Measurements from ENCODE around the gene SLC41A3.

GRCh38 chr3:126085841-126086240 is 1.9 kb upstream of the SLC41A3 start:
- TF ChIP-seq CTCF (IDR thresholded peaks at IDR 0.05; ENCODE audit: low read length) (no peak), EZH2 (IDR thresholded peaks at IDR 0.05; ENCODE audit: borderline replicate concordance, low read length) (no peak)
